ENCODE measurements around the gene MT1G.
"Not testable (repeated sequence)": the region's sequence is repeated elsewhere in the genome, so short reads cannot be mapped to it uniquely, and the experiment has no call there.

The MT1G gene

DNA sequence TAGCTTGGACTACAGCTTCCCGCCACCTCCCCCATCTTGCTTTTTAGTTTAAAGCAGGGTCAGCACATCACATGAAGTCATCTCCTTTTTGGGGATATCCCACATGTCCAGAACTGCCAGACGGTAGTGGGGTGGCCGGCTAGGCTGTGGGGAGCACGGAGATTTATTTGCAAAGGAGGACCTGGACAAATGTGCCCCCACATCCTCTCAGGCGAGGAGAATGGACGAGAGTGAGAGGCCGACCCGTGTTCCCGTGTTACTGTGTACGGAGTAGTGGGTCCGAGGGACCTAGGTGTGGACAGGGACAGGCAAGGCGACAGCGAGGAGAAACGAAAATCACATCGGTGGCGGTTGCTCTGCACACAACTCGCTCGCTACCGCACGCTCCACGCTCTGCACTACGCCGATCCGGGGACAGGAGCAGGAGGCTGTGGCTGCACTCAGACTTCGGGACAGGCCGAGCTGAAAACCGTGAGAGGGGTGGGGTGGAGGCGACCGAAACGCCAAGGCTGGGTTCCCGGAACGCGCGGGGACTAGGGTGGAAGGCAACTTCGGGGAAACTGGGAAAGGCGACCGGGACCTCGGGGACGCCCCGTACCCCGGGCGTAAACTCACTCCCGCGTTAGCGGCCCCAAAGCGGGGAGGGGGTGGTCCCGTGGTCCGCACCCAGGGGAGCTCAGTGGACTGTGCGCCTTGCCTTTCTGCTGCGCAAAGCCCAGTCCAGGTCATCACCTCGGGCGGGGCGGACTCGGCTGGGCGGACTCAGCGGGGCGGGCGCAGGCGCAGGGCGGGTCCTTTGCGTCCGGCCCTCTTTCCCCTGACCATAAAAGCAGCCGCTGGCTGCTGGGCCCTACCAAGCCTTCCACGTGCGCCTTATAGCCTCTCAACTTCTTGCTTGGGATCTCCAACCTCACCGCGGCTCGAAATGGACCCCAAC lies 29.8 kb downstream of the MT1G start, which contains the start of gene MT1A:
MT1A (plus strand) TSS at position 853 of the 937 bp plus-strand sequence; CDS start at position 926, 73 bp downstream.
- DNase-seq (ENCODE audit: extremely low read depth in 1 of 2, low read depth in 1 of 2) = no peak

DNA sequence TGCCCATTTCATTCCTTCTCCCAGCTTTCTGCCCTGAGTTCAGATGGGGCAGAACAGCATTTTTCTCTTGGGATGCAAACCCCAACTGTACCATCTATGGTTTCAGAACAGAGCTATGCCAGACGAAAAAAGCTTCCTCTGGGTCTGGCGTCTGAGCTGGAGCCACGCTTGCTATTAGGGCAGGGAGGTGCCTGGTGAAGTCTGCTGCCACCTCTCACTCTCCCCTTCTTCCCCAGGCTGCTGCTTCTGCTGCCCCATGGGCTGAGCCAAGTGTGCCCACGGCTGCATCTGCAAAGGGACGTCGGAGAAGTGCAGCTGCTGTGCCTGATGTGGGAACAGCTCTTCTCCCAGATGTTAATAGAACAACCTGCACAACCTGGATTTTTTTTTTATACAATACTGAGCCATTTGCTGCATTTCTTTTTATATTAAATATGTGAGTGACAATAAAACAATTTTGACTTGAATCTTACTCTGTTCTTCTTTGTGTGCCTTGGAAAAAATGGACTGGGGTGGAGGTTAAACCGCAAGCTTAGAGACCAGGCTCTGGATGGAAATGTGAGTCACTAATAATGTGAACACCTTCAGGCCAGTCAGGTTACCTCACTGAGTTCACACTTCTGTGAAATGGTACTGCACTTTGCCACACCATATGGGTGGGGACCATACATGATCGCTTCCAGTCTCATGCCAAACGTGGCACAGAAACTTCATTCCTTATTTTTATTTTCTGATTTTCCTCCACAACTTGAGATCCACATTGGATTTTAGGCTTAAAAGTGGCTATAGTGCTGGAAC lies 31.1 kb downstream of the MT1G start:
- DNase-seq (ENCODE audit: extremely low read depth in 1 of 2, low read depth in 1 of 2) = no peak

DNA sequence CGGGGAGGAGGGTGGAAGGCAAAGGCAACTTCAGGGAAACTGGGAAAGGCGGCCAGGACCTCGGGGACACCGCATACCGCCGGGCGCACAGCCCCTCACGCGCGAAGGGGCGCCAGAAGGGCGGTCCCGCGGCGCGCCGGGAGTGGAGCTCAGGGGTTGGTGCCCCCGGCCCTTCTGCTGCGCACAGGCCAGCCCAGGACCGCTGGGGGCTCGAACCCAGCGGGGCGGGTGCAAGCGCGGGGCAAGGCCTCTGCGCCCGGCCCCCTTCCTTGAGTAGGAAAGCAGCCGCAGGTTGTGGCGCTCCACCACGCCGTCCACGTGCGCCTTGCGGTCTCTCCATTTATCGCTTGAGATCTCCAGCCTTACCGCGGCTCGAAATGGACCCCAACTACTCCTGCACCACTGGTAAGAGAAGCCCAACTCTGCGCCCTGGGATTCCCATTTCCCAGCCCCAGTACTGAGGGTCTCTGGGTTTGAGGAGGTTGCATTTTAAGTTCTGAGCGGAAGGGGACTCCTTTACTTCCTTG lies 32.4 kb downstream of the MT1G start:
- no peak for DNase-seq (ENCODE audit: extremely low read depth in 1 of 2, low read depth in 1 of 2)

DNA sequence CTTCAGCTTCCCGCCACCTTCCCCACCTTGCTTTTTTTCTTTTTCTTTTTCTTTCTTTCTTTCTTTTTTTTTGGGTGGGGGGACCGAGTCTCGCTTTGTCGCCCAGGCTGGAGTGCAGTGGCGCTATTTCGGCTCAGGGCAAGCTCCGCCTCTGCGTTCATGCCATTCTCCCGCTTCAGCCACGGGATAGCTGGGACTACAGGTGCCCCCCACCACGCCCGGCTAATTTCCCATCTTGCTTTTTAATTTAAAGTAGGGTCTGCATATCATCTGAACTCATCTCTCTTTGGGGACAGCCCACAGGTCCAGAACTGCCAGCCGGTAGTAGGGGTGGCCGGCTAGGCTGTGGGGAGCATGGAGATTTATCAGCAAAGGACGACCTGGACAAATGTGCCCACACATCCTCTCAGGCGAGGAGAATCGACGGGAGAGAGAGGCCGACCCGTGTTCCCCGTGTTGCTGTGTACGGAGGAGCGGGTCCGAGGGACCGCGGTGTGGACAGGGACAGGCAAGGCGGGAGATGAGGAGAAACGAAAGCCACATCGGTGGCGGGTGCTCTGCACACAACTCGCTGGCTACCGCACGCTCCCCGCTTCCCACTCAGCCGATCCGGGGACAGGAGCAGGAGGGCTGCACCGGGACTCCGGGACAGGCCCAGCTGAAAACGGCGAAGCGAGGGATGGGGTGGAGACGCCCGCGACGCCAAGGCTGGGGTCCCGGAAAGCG lies 33.0 kb downstream of the MT1G start:
- DNase-seq (ENCODE audit: extremely low read depth in 1 of 2, low read depth in 1 of 2) = no peak

DNA sequence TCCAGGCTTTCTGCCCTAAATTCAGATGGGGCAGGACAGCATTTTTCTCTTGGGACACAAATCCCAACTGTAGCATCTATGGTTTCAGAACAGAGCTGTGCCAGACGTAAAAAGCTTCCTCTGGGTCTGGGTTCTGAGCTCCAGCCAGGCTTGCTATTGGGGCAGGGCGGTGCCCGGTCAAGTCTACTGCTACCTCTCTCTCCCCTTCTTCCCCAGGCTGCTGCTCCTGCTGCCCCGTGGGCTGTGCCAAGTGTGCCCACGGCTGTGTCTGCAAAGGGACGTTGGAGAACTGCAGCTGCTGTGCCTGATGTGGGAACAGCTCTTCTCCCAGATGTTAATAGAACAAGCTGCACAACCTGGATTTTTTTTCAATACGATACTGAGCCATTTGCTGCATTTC lies 34.3 kb downstream of the MT1G start:
- DNase-seq (ENCODE audit: extremely low read depth in 1 of 2, low read depth in 1 of 2) = no peak

DNA sequence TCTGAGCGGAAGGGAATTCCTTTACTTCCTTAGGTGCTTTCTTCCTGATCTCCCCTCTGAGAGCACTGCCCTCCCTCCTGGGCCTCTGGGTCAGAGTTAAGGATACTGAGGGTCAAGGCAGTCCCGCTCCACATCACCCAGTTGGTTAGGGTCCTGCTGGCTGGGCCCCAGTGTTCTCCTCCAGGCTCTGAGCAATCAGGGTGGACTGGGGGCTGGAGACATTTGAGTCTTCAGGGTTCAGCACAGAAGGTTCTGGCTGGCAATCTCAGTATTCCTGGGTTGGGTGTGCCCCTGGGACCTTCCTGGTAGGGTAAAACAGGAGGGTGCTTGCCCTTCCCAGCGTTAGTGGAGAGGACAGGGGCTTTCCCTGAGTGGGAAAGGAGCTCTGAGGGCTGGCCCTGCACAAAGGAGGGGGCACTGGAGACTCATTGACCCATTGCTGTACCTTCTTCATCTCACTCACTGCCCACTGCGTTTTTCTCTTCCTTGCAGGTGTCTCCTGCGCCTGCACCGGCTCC lies 35.0 kb downstream of the MT1G start:
- DNase-seq (ENCODE audit: extremely low read depth in 1 of 2, low read depth in 1 of 2) = no peak

DNA sequence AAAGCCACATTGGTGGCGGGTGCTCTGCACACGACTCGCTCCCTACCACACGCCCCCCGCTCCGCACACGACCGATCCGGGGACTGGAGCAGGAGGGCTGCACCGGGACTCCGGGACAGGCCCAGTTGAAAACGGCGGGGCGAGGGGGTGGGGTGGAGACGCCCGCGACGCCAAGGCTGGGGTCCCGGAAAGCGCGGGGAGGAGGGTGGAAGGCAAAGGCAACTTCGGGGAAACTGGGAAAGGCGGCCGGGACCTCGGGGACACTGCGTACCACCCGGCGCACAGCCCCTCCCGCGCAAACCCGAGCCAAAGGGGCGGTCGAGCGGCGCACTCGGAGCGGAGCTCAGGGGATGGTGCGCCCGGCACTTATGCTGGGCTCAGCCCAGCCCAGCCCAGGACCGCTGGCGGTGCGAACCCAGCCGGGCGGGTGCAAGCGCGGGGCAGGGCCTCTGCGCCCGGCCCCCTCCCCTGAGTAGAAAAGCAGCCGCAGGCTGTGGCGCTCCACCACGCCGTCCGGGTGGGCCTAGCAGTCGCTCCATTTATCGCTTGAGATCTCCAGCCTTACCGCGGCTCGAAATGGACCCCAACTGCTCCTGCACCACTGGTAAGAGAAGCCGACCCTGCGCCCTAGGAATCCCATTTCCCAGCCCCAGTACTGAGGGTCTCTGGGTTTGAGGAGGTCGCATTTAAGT lies 35.6 kb downstream of the MT1G start, which contains the start of gene MT1M:
MT1M (plus strand) TSS at position 504 of the 692 bp plus-strand sequence; CDS start at position 577, 73 bp downstream.
- DNase-seq (ENCODE audit: extremely low read depth in 1 of 2, low read depth in 1 of 2) = no peak

DNA sequence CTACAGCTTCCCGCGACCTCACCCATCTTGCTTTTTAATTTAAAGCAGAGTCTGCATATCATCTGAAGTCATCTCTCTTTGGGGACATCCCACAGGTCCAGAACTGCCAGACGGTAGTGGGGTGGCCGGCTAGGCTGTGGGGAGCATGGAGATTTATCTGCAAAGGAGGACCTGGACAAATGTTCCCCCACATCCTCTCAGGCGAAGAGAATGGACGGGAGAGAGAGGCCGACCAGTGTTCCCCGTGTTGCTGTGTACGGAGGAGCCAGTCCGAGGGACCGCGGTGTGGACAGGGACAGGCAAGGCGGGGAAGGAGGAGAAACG lies 36.1 kb downstream of the MT1G start:
- DNase-seq (ENCODE audit: extremely low read depth in 1 of 2, low read depth in 1 of 2) = no peak

DNA sequence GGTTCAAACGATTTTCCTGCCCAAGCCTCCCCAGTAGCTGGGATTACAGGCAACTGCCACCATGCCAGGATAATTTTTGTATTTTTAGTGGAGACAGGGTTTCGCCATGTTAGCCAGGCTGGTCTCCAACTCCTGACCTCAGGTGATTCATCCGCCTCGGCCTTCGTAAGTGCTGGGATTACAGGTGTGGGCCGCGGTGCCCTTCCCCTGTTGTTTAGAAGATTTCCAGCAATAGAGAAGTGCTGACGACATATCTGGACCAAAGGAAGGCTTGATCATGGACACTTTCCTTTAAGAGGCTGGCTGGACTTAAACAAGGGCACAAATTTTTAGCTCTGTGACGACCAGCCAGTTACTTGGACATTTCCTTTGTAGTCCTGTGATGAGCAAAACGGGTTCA lies 36.7 kb downstream of the MT1G start:
- DNase-seq (ENCODE audit: extremely low read depth in 1 of 2, low read depth in 1 of 2) = no peak

DNA sequence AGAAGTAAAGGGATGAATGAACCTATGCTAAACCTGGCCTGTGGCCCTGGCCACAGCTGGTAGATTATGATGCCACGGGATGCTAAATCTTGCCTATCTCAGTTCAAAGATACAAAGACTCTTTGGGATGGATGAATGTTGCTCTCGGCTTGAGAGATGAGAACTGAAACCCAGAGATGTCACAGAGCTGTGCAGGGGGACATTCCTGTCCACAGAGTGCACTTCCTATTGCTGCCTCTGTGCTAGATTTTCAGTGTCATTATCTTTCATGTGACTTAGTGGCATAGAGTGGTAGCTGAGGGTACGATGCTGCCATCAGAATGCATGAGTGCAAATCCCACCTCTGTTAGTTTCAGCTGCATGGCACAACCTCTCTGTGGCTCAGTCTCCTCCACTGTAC lies 37.7 kb downstream of the MT1G start:
- no peak for DNase-seq (ENCODE audit: extremely low read depth in 1 of 2, low read depth in 1 of 2)

DNA sequence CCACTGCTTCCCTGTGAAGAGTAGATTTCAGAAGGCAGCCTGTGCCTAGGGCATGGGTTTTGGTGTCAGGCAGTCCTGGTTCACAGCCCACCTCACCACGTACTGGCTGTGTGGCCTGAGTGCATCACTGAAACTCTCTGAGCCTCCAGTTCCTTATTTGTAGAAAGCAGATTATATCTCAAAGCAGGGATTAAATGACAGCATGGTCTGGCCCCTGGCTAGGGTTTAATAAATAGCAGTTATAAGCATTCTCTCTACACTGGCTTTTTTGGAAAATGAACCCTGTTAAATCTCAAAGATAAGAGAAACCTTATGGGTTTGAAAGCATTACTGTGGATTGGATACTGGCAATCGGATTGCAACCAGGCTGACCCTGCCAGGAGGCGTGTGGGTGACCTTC lies 38.3 kb downstream of the MT1G start:
- DNase-seq (ENCODE audit: extremely low read depth in 1 of 2, low read depth in 1 of 2) = no peak

DNA sequence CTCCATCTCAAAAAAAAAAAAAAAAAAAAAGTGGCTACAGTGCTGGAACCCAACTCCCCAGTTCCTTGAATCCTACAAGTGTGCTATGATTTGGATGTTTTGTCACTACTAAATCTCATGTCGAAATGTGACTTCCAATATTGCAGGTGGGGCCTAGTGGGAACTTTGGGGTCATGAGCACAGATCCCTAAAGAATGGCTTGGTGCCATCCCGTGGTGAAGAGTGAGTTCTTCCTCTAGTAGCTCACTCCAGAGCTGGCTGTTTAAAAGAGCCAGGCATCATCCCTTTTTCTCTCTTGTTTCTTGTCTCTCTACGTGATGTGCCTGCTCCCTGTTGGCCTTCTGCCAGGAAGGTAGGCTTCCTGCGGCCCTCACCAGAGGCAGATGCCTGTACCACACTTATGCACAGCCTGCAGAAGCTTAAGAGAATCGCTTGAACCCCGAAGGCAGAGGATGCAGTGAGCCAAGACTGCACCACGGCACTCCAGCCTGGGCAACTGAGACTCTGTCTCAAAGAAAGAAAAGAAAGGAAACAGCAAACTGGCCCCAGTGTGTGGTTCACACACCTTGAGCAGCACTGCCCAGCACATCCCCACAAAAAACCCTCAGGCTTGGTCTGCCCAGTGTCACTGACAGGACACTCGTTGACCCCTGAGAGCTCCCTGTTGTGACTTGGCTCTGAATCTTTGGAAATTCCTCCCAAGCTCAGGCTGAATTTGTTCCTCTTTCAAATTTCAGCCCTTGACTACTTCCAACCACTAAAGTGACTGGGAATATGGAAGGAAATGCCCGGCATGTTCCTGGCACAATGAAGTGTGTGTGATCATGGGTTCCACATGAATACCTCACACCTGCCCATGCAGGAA lies 39.1 kb downstream of the MT1G start:
- no peak for DNase-seq (ENCODE audit: extremely low read depth in 1 of 2, low read depth in 1 of 2)

DNA sequence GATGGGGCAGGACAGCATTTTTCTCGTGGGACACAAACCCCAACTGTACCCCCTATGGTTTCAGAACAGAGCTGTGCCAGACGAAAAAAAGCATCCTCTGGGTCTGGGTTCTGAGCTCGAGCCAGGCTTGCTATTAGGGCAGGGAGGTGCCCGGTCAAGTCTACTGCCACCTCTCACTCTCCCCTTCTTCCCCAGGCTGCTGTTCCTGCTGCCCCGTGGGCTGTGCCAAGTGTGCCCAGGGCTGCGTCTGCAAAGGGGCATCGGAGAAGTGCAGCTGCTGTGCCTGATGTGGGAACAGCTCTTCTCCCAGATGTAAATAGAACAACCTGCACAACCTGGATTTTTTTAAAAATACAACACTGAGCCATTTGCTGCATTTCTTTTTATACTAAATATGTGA lies 41.2 kb downstream of the MT1G start:
- no peak for DNase-seq (ENCODE audit: extremely low read depth in 1 of 2, low read depth in 1 of 2)

DNA sequence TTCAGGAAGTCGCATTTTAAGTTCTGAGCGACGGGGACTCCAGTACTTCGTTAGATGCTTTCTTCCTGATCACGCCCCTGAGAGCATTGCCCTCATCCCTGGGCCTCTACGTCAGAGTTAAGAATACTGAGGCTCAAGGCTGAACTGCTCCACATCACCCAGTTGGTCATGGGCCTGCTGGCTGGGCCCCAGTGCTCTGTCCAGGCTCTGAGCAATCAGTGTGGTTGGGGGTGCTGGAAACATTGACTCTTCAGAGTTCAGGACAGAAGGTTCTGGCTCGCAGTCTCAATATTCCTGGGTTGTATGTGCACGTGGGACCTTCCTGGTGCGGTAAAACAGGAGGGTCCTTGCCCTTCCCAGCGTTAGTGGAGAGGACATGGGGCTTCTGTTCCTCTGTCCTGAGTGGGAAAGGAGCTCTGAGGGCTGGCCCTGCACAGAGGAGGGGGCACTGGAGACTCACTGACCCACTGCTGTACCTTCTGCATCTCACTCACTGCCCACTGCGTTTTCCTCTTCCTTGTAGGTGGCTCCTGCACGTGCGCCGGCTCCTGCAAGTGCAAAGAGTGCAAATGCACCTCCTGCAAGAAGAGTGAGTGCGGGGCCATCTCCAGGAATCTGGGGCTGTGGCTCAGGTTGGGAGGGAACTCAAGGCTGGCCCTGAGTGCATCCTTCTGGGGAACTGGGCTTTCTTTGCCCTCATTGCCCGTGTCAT lies 41.8 kb downstream of the MT1G start:
- DNase-seq (ENCODE audit: extremely low read depth in 1 of 2, low read depth in 1 of 2) = no peak

DNA sequence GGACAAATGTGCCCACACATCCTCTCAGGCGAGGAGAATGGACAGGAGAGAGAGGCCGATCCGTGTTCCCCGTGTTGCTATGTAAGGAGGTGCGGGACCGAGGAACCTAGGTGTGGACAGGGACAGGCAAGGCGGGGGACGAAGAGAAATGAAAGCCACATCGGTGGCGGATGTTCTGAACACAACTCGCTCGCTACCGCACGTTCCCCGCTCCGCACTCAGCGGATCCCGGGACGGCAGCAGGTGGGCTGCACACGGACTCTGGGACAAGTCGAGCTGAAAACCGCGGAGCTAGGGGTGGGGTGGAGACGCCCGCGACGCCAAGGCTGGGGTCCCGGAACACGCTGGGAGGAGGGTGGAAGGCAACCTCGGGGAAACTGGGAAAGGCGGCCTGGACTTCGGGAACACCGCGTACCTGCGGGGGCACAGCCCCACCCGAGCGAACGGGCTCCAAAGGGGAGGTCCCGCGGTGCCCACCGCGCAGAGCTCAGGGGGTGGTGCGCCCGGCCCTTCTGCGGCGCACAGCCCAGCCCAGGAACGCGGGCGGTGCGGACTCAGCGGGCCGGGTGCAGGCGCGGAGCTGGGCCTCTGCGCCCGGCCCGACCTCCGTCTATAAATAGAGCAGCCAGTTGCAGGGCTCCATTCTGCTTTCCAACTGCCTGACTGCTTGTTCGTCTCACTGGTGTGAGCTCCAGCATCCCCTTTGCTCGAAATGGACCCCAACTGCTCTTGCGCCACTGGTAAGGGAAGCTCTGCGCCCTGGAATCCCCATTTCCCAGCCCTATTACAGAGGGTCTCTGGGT lies 42.5 kb downstream of the MT1G start, which contains the start of gene MT1E:
MT1E (plus strand) TSS at position 642 of the 803 bp plus-strand sequence; CDS start at position 713, 71 bp downstream.
- DNase-seq (ENCODE audit: extremely low read depth in 1 of 2, low read depth in 1 of 2) = no peak

DNA sequence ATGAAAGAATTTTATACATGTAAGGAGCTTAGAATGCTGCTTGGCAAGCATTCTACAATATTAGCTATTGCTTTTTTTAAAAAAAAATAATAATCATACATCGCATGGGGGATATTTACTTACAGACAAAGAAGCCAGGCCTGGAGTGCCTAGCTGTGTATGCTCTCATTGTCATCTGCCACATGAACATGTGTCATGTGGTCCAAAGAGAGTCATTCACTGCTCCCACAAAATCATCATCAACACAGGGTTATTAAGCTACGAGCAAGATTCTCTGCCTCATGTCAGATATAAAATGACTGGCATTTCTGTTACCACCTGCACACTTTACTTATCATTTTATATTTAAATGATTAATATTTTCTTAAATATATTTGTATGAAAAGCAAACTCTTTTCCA lies 44.2 kb downstream of the MT1G start:
- DNase-seq (ENCODE audit: extremely low read depth in 1 of 2, low read depth in 1 of 2) = no peak

DNA sequence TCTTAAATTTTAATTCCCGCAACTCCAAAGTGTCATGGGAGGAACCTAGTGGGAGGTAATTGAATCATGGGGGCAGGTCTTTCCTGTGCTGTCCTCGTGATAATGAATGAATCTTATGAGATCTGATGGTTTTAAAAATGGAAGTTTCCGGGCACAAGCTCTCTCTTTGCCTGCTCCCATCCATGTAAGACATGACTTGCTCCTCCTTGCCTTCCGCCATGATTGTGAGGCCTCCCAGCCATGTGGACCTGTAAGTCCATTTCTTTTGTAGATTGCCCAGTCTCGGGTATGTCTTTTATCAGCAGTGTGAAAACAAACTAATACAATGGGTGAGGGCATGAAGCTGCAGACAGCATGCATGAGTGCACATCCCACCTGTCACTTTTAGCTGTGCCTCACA lies 44.7 kb downstream of the MT1G start:
- not testable (repeated sequence) for DNase-seq (ENCODE audit: extremely low read depth in 1 of 2, low read depth in 1 of 2)
